ENCODE data around the gene ZNF212.

GRCh38 chr7:149286811-149287400 lies 47.5 kb downstream of the ZNF212 start:
- TF ChIP-seq CTCF (IDR thresholded peaks at IDR 0.05 in 4 of 5, conservative IDR thresholded peaks at IDR 0.05 in 1 of 5) (no peak), POLR2A (IDR thresholded peaks at IDR 0.05) (no peak)

All from gastrocnemius medialis (tissue), 4 donors.